CD8-positive, alpha-beta memory T cell (primary cell): Measurements from ENCODE around the gene ARAP3. TPM values are rescaled to one million over a fixed set of nuclear protein-coding genes. Genes with fewer than 3 reads are reported as not detected.

Experiments used
- CTCF ChIA-PET: fragments of 350-600 bp; sonication (Branson Sonifier 250); formaldehyde crosslinking; loops from one replicate; lab custom pipeline; 2021; ENCODE audit warnings: antibody characterized with exemption; lab: Charles Lee
- POLR2A ChIA-PET: fragments of 350-600 bp; sonication (Branson Sonifier 250); formaldehyde crosslinking; loops from one replicate; lab custom pipeline; 2021; ENCODE audit warnings: antibody characterized with exemption; lab: Charles Lee
- DNase-seq, 5 donors: peaks; one replicate each; pipeline versions ENCODE4 v3.0.0 to v3.0.0-alpha.2; 2020 to 2022; ENCODE audit warnings: mixed read lengths in 1 of 5
- H3K27ac ChIP-seq: one replicate; pipeline ENCODE4 v1.7.0; 2013; ENCODE audit warnings: low read depth, mild to moderate bottlenecking, low read length, moderate library complexity
- H3K27me3 ChIP-seq: 2 replicates; pipeline ENCODE4 v1.7.0; 2013; ENCODE audit warnings: low read length, mild to moderate bottlenecking; ENCODE audit not compliant: insufficient read depth, poor library complexity, severe bottlenecking
- H3K36me3 ChIP-seq: 2 replicates; pipeline ENCODE4 v1.7.0; 2013; ENCODE audit warnings: mild to moderate bottlenecking, low read length, moderate library complexity; ENCODE audit not compliant: insufficient read depth
- H3K4me1 ChIP-seq: 2 replicates; pipeline ENCODE4 v1.7.0; 2013; ENCODE audit warnings: mild to moderate bottlenecking, low read length, moderate library complexity; ENCODE audit not compliant: insufficient read depth
- H3K4me3 ChIP-seq: 2 replicates; pipeline ENCODE4 v1.7.0; 2013; ENCODE audit warnings: mild to moderate bottlenecking, low read length
- H3K9me3 ChIP-seq: 2 replicates; pipeline ENCODE4 v1.7.0; 2013; ENCODE audit warnings: mild to moderate bottlenecking, low read length
- H3K27ac Mint-ChIP-seq, 8 donors: one replicate each; pipeline ENCODE4 v1.8.0; 2020 to 2021; ENCODE audit warnings: mixed read lengths in 8 of 8, mild to moderate bottlenecking in 6 of 8, inconsistent platforms in 3 of 8, moderate library complexity in 3 of 8
- H3K27me3 Mint-ChIP-seq, 2 donors: one replicate each; pipeline ENCODE4 v1.8.0; 2020 to 2021; ENCODE audit warnings: mixed read lengths in 2 of 2, mild to moderate bottlenecking in 1 of 2, moderate library complexity in 1 of 2
- H3K36me3 Mint-ChIP-seq, 3 donors: one replicate each; pipeline ENCODE4 v1.8.0; 2020 to 2021; ENCODE audit warnings: mixed read lengths in 3 of 3, inconsistent platforms in 1 of 3, mild to moderate bottlenecking in 1 of 3
- H3K4me1 Mint-ChIP-seq, 3 donors: one replicate each; pipeline ENCODE4 v1.8.0; 2020 to 2021; ENCODE audit warnings: mixed read lengths in 3 of 3, inconsistent platforms in 1 of 3, mild to moderate bottlenecking in 1 of 3
- H3K4me3 Mint-ChIP-seq, 7 donors: one replicate each; pipeline ENCODE4 v1.8.0; 2020 to 2021; ENCODE audit warnings: mixed read lengths in 7 of 7, mild to moderate bottlenecking in 6 of 7, moderate library complexity in 4 of 7, inconsistent platforms in 2 of 7
- H3K9me3 Mint-ChIP-seq, 5 donors: one replicate each; pipeline ENCODE4 v1.8.0; 2020 to 2022; ENCODE audit warnings: mixed read lengths in 5 of 5, mild to moderate bottlenecking in 3 of 5, moderate library complexity in 2 of 5, inconsistent platforms in 1 of 5
- polyA plus RNA-seq: library from polyadenylated mRNA; unstranded; fragments of 300-500 nt; fragmentation: Illumina TruSeq; gene quantifications from one replicate; pipeline ENCODE4 v1.2.3, GENCODE V29; 2021
- total RNA-seq, 2 experiments: library from RNA; stranded (reverse); gene quantifications; one replicate each; pipeline ENCODE4 v1.2.3, GENCODE V29; 2021

Gene ARAP3
- total and polyA plus RNA-seq, 3 experiments from 2014 or later: 0.20 to 7.9 (median 6.9) TPM

- H3K27me3 Mint-ChIP-seq: peaks cover 8 to 26% of the 10 kb centered on the region in 2 donors
- POLR2A ChIA-PET: interaction anchor here (0.5 kb wide), 1 partner anchor 107 kb away, joined by 5 read pairs; no protein-coding TSS in a partner anchor
- H3K27ac Mint-ChIP-seq: no peak overlapping the region
- Histone ChIP-seq H3K4me3 (no peak overlapping the region), H3K27ac (no peak overlapping the region), H3K27me3 (no peaks in the 10 kb centered on the region), H3K4me1 (no peaks in the 10 kb centered on the region), H3K9me3 (no peaks in the 10 kb centered on the region), H3K36me3 (no peaks in the 10 kb centered on the region)
- H3K9me3 Mint-ChIP-seq: no peaks in the 10 kb centered on the region
- H3K4me1 Mint-ChIP-seq: no peaks in the 10 kb centered on the region
- H3K4me3 Mint-ChIP-seq: no peak overlapping the region
- no peak for DNase-seq
- H3K36me3 Mint-ChIP-seq: no peaks in the 10 kb centered on the region
- CTCF ChIA-PET: interaction anchor here (0.6 to 1.6 kb wide), 2 partner anchors 24 to 145 kb away, joined by 4 to 5 read pairs; no protein-coding TSS in a partner anchor
Measured at GRCh38 chr5:141716009-141716408, 34.0 kb upstream of the ARAP3 start.

- no peak overlapping the region for H3K4me3 Mint-ChIP-seq
- Histone ChIP-seq H3K4me3 (no peak overlapping the region), H3K27me3 (no peaks in the 10 kb centered on the region), H3K36me3 (no peaks in the 10 kb centered on the region), H3K4me1 (no peaks in the 10 kb centered on the region), H3K27ac (no peak overlapping the region), H3K9me3 (no peaks in the 10 kb centered on the region)
- H3K36me3 Mint-ChIP-seq: no peaks in the 10 kb centered on the region
- no peak for DNase-seq
- no peaks in the 10 kb centered on the region for H3K9me3 Mint-ChIP-seq
- H3K27ac Mint-ChIP-seq: no peak overlapping the region
- H3K27me3 Mint-ChIP-seq: peaks cover 8 to 30% of the 10 kb centered on the region in 2 donors
- H3K4me1 Mint-ChIP-seq: no peaks in the 10 kb centered on the region
- ChIA-PET CTCF (interaction anchor here (0.6 to 1.6 kb wide), 2 partner anchors 23 to 145 kb away, joined by 4 to 5 read pairs; no protein-coding TSS in a partner anchor), POLR2A (no interaction called here)
Measured at GRCh38 chr5:141715346-141715905, 33.4 kb upstream of the ARAP3 start.

DNA sequence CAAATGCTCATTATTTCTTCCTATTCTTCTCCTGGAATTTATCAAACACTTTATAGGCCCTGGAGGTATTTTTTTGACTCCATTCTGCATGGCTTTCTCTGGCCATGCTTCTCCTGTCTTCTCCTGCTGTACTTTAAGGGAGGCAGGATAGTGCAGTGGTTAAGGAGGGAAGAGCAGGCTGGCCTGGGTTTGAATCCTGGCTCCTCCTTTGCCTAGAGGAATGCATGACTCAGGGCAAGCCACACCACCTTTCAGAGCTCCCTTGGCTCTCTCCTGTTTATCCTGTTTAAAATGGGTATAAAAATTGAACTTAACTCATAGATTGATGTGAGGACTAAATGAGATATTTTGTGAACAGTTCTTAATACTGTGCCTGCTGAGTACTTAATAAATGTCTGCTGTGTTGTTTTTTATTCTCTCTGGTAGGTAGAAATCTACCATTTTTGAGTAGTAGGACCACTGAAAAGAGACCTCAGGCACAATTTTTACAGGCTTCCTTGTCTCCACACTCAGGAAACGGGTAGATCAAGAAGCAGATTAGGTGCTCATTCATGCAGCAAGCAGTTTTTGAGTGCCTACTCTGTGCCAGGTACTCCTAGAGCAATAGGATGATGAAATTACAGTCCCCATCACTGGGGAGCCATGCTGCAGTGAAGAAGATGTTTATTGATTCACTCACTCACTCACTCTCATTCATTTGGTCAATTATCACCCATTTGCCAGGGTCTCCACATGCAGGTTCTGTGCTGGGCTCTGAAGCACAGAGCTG, 32.7 kb upstream of the ARAP3 start:
- DNase-seq: no peak
- ChIA-PET CTCF (no interaction called here), POLR2A (no interaction called here)
- no peaks in the 10 kb centered on the region for H3K4me1 Mint-ChIP-seq
- Histone ChIP-seq H3K4me3 (no peak overlapping the region), H3K27ac (no peak overlapping the region), H3K4me1 (no peaks in the 10 kb centered on the region), H3K27me3 (no peaks in the 10 kb centered on the region), H3K36me3 (no peaks in the 10 kb centered on the region), H3K9me3 (no peaks in the 10 kb centered on the region)
- peaks cover 10 to 28% of the 10 kb centered on the region in 2 donors for H3K27me3 Mint-ChIP-seq
- H3K4me3 Mint-ChIP-seq: no peak overlapping the region
- no peaks in the 10 kb centered on the region for H3K36me3 Mint-ChIP-seq
- no peaks in the 10 kb centered on the region for H3K9me3 Mint-ChIP-seq
- H3K27ac Mint-ChIP-seq: no peak overlapping the region

GRCh38 chr5:141713616-141714309, 31.7 kb upstream of the ARAP3 start:
- H3K27ac Mint-ChIP-seq: no peak overlapping the region
- Histone ChIP-seq H3K27ac (no peak overlapping the region), H3K9me3 (no peaks in the 10 kb centered on the region), H3K27me3 (no peaks in the 10 kb centered on the region), H3K36me3 (no peaks in the 10 kb centered on the region), H3K4me1 (no peaks in the 10 kb centered on the region), H3K4me3 (no peak overlapping the region)
- peaks cover 8 to 25% of the 10 kb centered on the region in 2 donors for H3K27me3 Mint-ChIP-seq
- no peaks in the 10 kb centered on the region for H3K36me3 Mint-ChIP-seq
- CTCF ChIA-PET: interaction anchor here (1.6 kb wide), 1 partner anchor 49 kb away, joined by 3 read pairs; no protein-coding TSS in a partner anchor
- POLR2A ChIA-PET: no interaction called here
- H3K4me3 Mint-ChIP-seq: no peak overlapping the region
- no peaks in the 10 kb centered on the region for H3K9me3 Mint-ChIP-seq
- H3K4me1 Mint-ChIP-seq: no peaks in the 10 kb centered on the region
- no peak for DNase-seq

DNA sequence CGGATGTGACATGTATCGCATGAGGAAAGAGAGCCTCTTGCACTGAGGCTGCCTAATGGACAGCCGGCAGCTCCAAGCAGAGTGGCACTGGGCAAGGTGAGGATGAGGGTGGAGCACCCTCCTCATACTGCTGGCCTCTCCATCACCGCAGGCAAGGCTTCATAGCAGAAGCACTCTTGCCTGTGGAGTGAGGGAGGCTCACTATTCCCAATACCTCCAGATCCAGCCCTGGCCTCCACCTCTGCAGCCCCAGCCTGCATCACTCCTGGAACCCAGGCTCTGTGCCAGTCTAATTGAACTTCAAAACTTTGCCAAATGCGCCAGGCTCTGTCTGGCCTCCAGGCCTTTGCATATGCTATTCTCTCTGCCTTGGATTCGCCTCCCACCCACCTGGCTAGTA, 29.7 kb upstream of the ARAP3 start:
- no peak for DNase-seq
- Mint-ChIP-seq H3K4me1 (no peaks in the 10 kb centered on the region), H3K4me3 (no peak overlapping the region), H3K27me3 (peaks cover 4 to 25% of the 10 kb centered on the region in 2 donors), H3K36me3 (no peaks in the 10 kb centered on the region), H3K9me3 (no peaks in the 10 kb centered on the region), H3K27ac (no peak overlapping the region)
- Histone ChIP-seq H3K4me3 (no peak overlapping the region), H3K4me1 (no peaks in the 10 kb centered on the region), H3K27me3 (no peaks in the 10 kb centered on the region), H3K9me3 (no peaks in the 10 kb centered on the region), H3K27ac (no peak overlapping the region), H3K36me3 (no peaks in the 10 kb centered on the region)
- POLR2A ChIA-PET: no interaction called here
- CTCF ChIA-PET: interaction anchor here (1.6 kb wide), 1 partner anchor 167 kb away, joined by 6 read pairs; the partner anchor contains the start of gene PCDH1

- Histone ChIP-seq H3K27ac (no peak overlapping the region), H3K36me3 (no peaks in the 10 kb centered on the region), H3K4me1 (no peaks in the 10 kb centered on the region), H3K27me3 (no peaks in the 10 kb centered on the region), H3K9me3 (no peaks in the 10 kb centered on the region), H3K4me3 (no peak overlapping the region)
- peaks cover 3 to 16% of the 10 kb centered on the region in 2 donors for H3K27me3 Mint-ChIP-seq
- H3K4me1 Mint-ChIP-seq: no peaks in the 10 kb centered on the region
- ChIA-PET POLR2A (no interaction called here), CTCF (interaction anchor here (1.8 kb wide), 1 partner anchor 18 kb away, joined by 7 read pairs; no protein-coding TSS in a partner anchor)
- no peak overlapping the region for H3K27ac Mint-ChIP-seq
- no peak overlapping the region for H3K4me3 Mint-ChIP-seq
- no peaks in the 10 kb centered on the region for H3K9me3 Mint-ChIP-seq
- no peak for DNase-seq
- no peaks in the 10 kb centered on the region for H3K36me3 Mint-ChIP-seq
Measured at GRCh38 chr5:141709699-141710267, 27.8 kb upstream of the ARAP3 start.

DNA sequence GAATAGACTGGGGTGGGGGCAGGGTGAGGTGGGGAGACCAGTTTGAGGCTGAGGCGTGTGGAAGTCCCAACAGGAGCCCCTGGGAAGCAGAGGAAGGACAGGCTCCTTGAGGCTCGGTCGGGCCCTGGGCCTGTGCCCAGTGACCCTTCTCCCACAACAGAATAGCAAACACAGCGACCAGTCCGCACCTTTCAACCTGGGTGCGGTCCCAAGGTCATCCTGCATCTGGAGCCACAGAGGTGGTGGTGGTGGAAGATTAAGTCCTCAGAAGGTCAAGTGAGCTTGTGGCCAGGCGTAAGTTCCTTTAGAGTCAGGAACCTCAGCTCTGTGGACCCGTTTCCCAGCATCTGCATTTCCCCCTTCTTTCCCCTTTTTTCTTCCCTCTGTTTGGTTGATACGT, 26.0 kb upstream of the ARAP3 start:
- H3K4me1 Mint-ChIP-seq: peaks cover 1 to 4% (median 4%) of the 10 kb centered on the region in 3 donors
- H3K9me3 Mint-ChIP-seq: no peaks in the 10 kb centered on the region
- no peaks in the 10 kb centered on the region for H3K36me3 ChIP-seq
- H3K27me3 ChIP-seq: no peaks in the 10 kb centered on the region
- H3K4me3 ChIP-seq: no peak overlapping the region
- H3K36me3 Mint-ChIP-seq: no peaks in the 10 kb centered on the region
- no peak for DNase-seq
- no peak overlapping the region for H3K27ac ChIP-seq
- CTCF ChIA-PET: no interaction called here
- peaks cover 4 to 5% of the 10 kb centered on the region in 2 donors for H3K27me3 Mint-ChIP-seq
- peaks cover 2% of the 10 kb centered on the region for H3K4me1 ChIP-seq
- POLR2A ChIA-PET: interaction anchor here (0.6 kb wide), 1 partner anchor 675 kb away, joined by 6 read pairs; no protein-coding TSS in a partner anchor
- H3K27ac Mint-ChIP-seq: no peak overlapping the region
- no peaks in the 10 kb centered on the region for H3K9me3 ChIP-seq
- no peak overlapping the region for H3K4me3 Mint-ChIP-seq
